Measurements from ENCODE around the gene IKZF2. TPM values are rescaled to one million over a fixed set of nuclear protein-coding genes. Genes with fewer than 3 reads are reported as not detected.

Gene IKZF2
- total RNA-seq, 1 experiment from 2014 or later = 3.0 TPM

- H3K4me3 Mint-ChIP-seq = no peak overlapping the region
- no peak overlapping the region for H3K18ac ChIP-seq (ENCODE audit: insufficient read length, low read depth, low read length)
- H4K20me1 ChIP-seq (ENCODE audit: control insufficient read depth, insufficient read depth, insufficient read length) = no peaks in the 10 kb centered on the region
- H3T11ph ChIP-seq (ENCODE audit: low read length) = no peak overlapping the region
- H3K56ac ChIP-seq (ENCODE audit: insufficient read length, low read depth, low read length) = no peak overlapping the region
- H4K8ac ChIP-seq (replicated peaks; ENCODE audit: insufficient read length, low read depth, low read length) = no peak overlapping the region
- H3K23me2 ChIP-seq (ENCODE audit: insufficient read length, low read depth, low read length, poor library complexity, severe bottlenecking) = no peaks in the 10 kb centered on the region
- H4K91ac ChIP-seq (ENCODE audit: insufficient read length, low read depth, low read length) = no peak overlapping the region
- no peak overlapping the region for H2AFZ ChIP-seq (ENCODE audit: low read length)
- H2BK20ac ChIP-seq (ENCODE audit: low read depth, low read length, poor library complexity, severe bottlenecking) = no peak overlapping the region
- no peak overlapping the region for H3K27ac Mint-ChIP-seq
- no peaks in the 10 kb centered on the region for H3K27me3 Mint-ChIP-seq (ENCODE audit: low read depth)
- no peak overlapping the region for H2BK120ac ChIP-seq (ENCODE audit: low read depth, low read length, poor library complexity, severe bottlenecking)
- no peak overlapping the region for H3K27ac ChIP-seq (ENCODE audit: insufficient read length, low read depth, low read length)
- no peak overlapping the region for H3K23ac ChIP-seq (ENCODE audit: insufficient read length, low read depth, low read length)
- no peak overlapping the region for H2BK15ac ChIP-seq (ENCODE audit: low read depth, low read length)
- no peaks in the 10 kb centered on the region for H3K27me3 ChIP-seq (ENCODE audit: insufficient read depth, low read length)
- no peaks in the 10 kb centered on the region for H3K9me3 ChIP-seq (ENCODE audit: control insufficient read depth, low read depth, low read length)
- no peak overlapping the region for H3K9ac ChIP-seq (ENCODE audit: extremely low read depth, insufficient read length, low read length)
- H3K4me1 Mint-ChIP-seq = peaks cover 2 to 11% of the 10 kb centered on the region in 2 experiments; a peak in 3 of 4 replicates
- H3K9me3 Mint-ChIP-seq = no peaks in the 10 kb centered on the region
- H3K14ac ChIP-seq (ENCODE audit: insufficient read depth, low read length) = no peak overlapping the region
- H3K4me2 ChIP-seq (ENCODE audit: insufficient read depth, insufficient read length, low read length) = no peak overlapping the region
- no peak overlapping the region for H2BK12ac ChIP-seq (ENCODE audit: insufficient read length, low read depth, low read length)
- WGBS (ENCODE audit: extremely low coverage, insufficient read length, low lambda C conversion rate) = no CpG with 5 or more reads among the region's 7 CpGs
- no peak for DNase-seq
- H4K5ac ChIP-seq (ENCODE audit: insufficient read length, low read depth, low read length) = no peak overlapping the region
- no peak for TF ChIP-seq CTCF (conservative IDR thresholded peaks at IDR 0.05)
- no peak overlapping the region for H2BK5ac ChIP-seq (ENCODE audit: insufficient read length, low read length)
- H3K36me3 Mint-ChIP-seq (ENCODE audit: insufficient read depth in 1 of 3, low read depth in 3 of 3) = no peaks in the 10 kb centered on the region
- H3K79me1 ChIP-seq (ENCODE audit: insufficient read depth, low read depth, low read length, poor library complexity, severe bottlenecking) = no peaks in the 10 kb centered on the region
- peaks cover 2% of the 10 kb centered on the region; the same call in 1 of the 2 replicates for H3K4me1 ChIP-seq (ENCODE audit: insufficient read depth, low read length)
- H3K4ac ChIP-seq (ENCODE audit: low read depth, low read length) = no peak overlapping the region
- no peak overlapping the region for H2AK5ac ChIP-seq (ENCODE audit: insufficient read length, low read length)
- H3K79me2 ChIP-seq (ENCODE audit: insufficient read depth, low read length) = no peaks in the 10 kb centered on the region
Observed at GRCh38 chr2:213104092-213104902, 47.1 kb downstream of the IKZF2 start.
